ENCODE data around the gene SLC9A8. TPM values are rescaled to one million over a fixed set of nuclear protein-coding genes. Genes with fewer than 3 reads are reported as not detected.
A peak's percentile ranks its signal among the peaks of the same experiment; 100 is the strongest.

SLC9A8 gene
- total RNA-seq, 3 donors from 2014 or later: 15.9 to 26.9 (median 16.3) TPM

DNA sequence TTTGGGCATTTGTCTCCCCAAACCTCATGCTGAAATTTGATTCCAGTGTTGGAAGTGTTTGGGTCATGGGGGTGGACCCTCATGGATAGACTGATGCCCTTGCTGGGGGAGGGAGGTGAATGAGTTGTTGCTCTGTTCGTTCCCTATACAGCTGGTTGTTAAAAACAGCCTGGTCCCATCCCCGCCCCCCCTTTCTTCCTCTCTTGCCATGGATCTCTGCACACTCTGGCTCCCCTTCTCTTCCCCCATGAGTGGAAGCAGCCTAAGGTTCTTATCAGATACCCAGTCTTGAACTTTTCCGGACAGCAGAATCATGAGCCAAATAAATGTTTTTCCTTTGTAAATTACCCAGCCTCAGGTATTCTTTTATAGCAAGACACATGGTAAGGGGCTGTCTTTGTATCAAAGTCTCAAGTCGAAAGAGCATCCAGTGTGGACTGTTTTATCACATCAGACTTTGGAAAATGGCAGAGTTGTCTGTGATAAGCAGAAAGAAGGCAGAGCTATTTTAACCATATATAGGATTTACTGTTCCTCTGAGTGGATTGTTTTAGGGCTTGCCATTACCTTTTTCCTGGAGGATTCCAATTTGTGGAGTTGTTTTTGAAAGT, 31.2 kb downstream of the SLC9A8 start:
- H3K4me1 ChIP-seq (ENCODE audit: low read depth): no peaks in the 10 kb centered on the region
- intact Hi-C loops (cut with DNase I, micrococcal nuclease): loop anchor here in 1 of 2 donors (10.0 kb wide), 1 partner anchor 229 kb away; no protein-coding TSS in a partner anchor
- no peak for DNase-seq
- ATAC-seq: no peak
- no peak overlapping the region for H3K4me3 ChIP-seq
- H3K9me3 ChIP-seq: no peaks in the 10 kb centered on the region
- H3K36me3 ChIP-seq (ENCODE audit: low read depth): no peaks in the 10 kb centered on the region
- TF ChIP-seq, protein P1, sequence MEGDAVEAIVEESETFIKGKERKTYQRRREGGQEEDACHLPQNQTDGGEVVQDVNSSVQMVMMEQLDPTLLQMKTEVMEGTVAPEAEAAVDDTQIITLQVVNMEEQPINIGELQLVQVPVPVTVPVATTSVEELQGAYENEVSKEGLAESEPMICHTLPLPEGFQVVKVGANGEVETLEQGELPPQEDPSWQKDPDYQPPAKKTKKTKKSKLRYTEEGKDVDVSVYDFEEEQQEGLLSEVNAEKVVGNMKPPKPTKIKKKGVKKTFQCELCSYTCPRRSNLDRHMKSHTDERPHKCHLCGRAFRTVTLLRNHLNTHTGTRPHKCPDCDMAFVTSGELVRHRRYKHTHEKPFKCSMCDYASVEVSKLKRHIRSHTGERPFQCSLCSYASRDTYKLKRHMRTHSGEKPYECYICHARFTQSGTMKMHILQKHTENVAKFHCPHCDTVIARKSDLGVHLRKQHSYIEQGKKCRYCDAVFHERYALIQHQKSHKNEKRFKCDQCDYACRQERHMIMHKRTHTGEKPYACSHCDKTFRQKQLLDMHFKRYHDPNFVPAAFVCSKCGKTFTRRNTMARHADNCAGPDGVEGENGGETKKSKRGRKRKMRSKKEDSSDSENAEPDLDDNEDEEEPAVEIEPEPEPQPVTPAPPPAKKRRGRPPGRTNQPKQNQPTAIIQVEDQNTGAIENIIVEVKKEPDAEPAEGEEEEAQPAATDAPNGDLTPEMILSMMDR (IDR thresholded peaks at IDR 0.05): no peak

DNA sequence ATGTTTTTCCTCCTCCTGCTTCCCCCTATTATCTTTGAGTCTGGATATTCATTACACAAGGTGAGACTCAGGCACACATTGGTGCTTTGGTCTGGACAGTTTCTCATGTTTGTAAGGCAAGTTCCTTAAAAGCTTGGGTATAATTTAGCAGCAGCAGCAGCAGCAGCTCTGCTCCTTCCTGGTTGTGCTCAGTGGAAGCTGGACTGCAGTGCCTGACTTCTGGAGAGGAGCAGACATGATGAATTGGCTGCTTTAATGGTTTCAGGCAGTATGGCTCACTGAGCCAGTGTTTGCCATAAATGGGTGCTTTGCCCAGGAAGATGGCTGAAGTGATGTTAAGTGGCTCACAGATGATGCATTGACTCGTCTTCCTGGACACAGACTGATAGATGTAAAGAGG, 32.4 kb downstream of the SLC9A8 start:
- TF ChIP-seq, protein P1 (IDR thresholded peaks at IDR 0.05): no peak
- ATAC-seq (no peak), DNase-seq (no peak)
- Histone ChIP-seq H3K9me3 (no peaks in the 10 kb centered on the region), H3K4me1 (ENCODE audit: low read depth) (no peaks in the 10 kb centered on the region), H3K36me3 (ENCODE audit: low read depth) (no peaks in the 10 kb centered on the region), H3K4me3 (no peak overlapping the region)
- intact Hi-C loops (cut with DNase I, micrococcal nuclease): loop anchor here (5.0 to 10.0 kb wide), 2 partner anchors 230 to 238 kb away; no protein-coding TSS in a partner anchor

DNA sequence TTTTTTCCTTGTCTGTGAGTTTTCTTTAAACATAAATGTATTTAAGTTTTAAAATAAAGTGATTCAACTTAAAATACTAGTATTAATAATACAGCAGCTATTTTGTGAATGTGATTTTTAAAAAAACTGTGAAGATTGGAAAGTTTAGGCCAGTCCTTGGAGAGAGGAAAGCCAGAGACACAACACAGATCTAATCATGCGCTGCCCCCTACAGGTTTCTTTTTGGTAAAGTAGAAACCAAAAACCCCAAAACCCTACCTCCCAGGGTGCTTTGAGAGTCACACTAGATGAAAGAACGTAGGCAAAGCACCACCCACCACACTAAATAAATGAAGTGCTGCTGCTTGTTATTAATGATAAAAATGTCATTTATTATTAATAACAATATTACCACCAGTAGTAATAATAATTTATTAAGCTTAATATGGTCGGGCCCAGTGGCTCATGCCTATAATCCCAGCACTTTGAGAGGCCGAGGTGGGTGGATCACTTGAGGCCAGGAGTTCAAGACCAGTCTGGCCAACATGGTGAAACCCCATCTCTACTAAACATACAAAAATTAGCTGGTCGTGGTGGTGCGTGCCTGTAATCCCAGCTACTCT, 33.7 kb downstream of the SLC9A8 start:
- H3K4me3 ChIP-seq: no peak overlapping the region
- H3K9me3 ChIP-seq: no peaks in the 10 kb centered on the region
- intact Hi-C loops (cut with DNase I, micrococcal nuclease): loop anchor here (5.0 to 10.0 kb wide), 2 partner anchors 232 to 239 kb away; no protein-coding TSS in a partner anchor
- ATAC-seq: peak; percentile 80
- TF ChIP-seq, protein P1 (IDR thresholded peaks at IDR 0.05): peak; percentile 26
- no peaks in the 10 kb centered on the region for H3K36me3 ChIP-seq (ENCODE audit: low read depth)
- H3K4me1 ChIP-seq (ENCODE audit: low read depth): no peaks in the 10 kb centered on the region
- DNase-seq: peak in 1 of 3 donors; percentile 84

DNA sequence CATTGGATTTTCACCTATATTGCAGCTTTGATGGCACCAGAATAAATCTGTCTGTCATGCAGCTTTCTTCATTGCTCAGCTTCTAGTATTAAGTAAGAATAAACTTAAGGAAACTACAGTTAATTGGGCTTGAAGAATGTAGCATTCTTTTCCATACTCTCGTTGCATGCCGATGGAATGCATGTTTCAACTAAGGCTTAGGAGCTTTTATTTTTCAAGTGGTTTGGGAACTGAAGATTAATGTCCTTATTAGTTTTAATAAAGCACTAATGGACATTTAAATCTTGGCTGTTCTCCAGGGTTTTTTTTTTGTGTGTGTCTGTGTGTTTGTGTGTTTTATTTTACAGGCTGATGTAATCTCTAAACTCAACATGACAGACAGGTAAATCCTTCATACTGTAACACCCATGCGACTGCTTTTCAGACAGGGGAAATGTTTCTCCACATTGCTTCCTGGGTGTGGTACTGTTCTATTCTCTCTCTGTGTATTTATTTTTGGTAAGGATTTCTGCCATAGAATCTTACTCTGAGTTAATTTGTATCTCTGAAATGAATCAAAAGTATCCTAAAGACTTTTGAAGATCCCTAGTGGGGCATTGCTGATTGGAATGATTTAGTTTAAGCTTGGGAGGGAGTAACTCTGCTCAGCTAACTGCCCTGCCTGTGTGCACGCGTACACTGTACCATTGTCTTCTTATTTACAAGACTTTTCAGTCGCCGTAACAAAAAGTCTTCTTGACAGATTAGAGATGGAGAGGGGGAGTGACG, 38.0 kb downstream of the SLC9A8 start:
- DNase-seq (no peak), ATAC-seq (no peak)
- Histone ChIP-seq H3K36me3 (ENCODE audit: low read depth) (peaks cover 4% of the 10 kb centered on the region), H3K9me3 (no peaks in the 10 kb centered on the region), H3K4me1 (ENCODE audit: low read depth) (no peaks in the 10 kb centered on the region), H3K4me3 (no peak overlapping the region)
- TF ChIP-seq, protein P1 (IDR thresholded peaks at IDR 0.05): no peak
- intact Hi-C loops (cut with DNase I, micrococcal nuclease): no loop called here

DNA sequence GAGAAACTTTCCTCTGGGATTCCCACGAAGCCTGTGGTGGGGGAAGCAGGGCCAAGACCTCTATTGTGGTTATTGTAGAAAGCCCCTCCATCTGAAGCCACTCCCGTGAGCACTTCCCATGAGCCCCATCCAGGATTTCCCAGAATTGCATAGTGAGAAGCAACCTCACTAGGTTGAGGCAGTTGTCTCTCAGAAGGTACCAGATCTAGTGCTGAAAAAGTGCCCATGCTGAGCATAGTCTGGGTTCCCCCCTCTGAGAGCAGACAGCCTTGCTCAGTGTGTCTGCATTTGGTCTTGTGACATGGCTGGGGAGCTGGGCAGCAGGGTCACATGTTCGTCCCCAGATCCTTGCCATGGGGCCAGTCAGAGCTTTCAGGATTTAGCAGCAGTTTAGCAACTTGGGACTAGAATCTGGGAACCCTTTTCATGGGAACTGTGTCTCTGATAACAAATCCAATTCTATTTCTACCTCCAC, 38.6 kb downstream of the SLC9A8 start:
- intact Hi-C loops (cut with DNase I, micrococcal nuclease): no loop called here
- no peak for ATAC-seq

More for the DNA sequence above, 38.6 kb downstream of the SLC9A8 start:
- no peaks in the 10 kb centered on the region for H3K9me3 ChIP-seq
- no peak overlapping the region for H3K4me3 ChIP-seq
- no peak for DNase-seq
- TF ChIP-seq, protein P1 (IDR thresholded peaks at IDR 0.05): no peak
- H3K4me1 ChIP-seq (ENCODE audit: low read depth): no peaks in the 10 kb centered on the region
- H3K36me3 ChIP-seq (ENCODE audit: low read depth): peaks cover 4% of the 10 kb centered on the region
